Measurements from ENCODE around the gene FEZ2.

- TF ChIP-seq CTCF (optimal IDR thresholded peaks at IDR 0.05 in 1 of 3, IDR thresholded peaks at IDR 0.05 in 1 of 3, conservative IDR thresholded peaks at IDR 0.05 in 1 of 3; ENCODE audit: extremely low read depth in 1 of 3, insufficient read depth in 2 of 3, low read length in 3 of 3): no peak
- TF ChIP-seq EZH2 (IDR thresholded peaks at IDR 0.05; ENCODE audit: low read length): no peak
Measured at GRCh38 chr2:36568516-36569246, 29.3 kb downstream of the FEZ2 start.
